ENCODE data around the gene MANBA. TPM values are rescaled to one million over a fixed set of nuclear protein-coding genes. Genes with fewer than 3 reads are reported as not detected.

Gene MANBA
- total and polyA plus RNA-seq, 2 of the 13 experiments (the other 11 are each of a cell fraction or from before 2014, with no cell fraction given), result 11.7 to 33.3 TPM

GRCh38 chr4:102642631-102643298 lies 118.0 kb downstream of the MANBA start:
- no peak for FAIRE-seq
- H4K20me1 ChIP-seq (ENCODE audit: insufficient read depth, low read length), result no peaks in the 10 kb centered on the region
- no peak overlapping the region for H3K9ac ChIP-seq (ENCODE audit: insufficient read depth, low read depth, low read length)
- no peak overlapping the region for H3K4me2 ChIP-seq (ENCODE audit: low read depth, low read length)
- no peaks in the 10 kb centered on the region for H3K4me1 ChIP-seq (ENCODE audit: insufficient read depth, low read length)
- in situ Hi-C loops (cut with HindIII; ENCODE audit: extremely low pct_ligation_motif_present, low pct_unique_long_range_greater_than_20kb) (no loop called here), intact Hi-C loops (cut with micrococcal nuclease; ENCODE audit: unreplicated experiment) (loop anchor here (2.0 kb wide), 1 partner anchor 32 kb away; no protein-coding TSS in a partner anchor)
- no peak overlapping the region for H2AFZ ChIP-seq (ENCODE audit: low read length)
- no peaks in the 10 kb centered on the region for H3K79me2 ChIP-seq (ENCODE audit: insufficient read depth, low read length)
- no peak for ATAC-seq
- H3K27ac ChIP-seq (ENCODE audit: extremely low read length, insufficient read depth, low read length), result no peak overlapping the region
- no peaks in the 10 kb centered on the region for H3K27me3 ChIP-seq (ENCODE audit: control insufficient read depth in 1 of 2, insufficient read depth in 2 of 2, low read length in 2 of 2)
- BruUV-seq (replicated peaks), result no TSS peak
- peaks cover 3 to 10% of the 10 kb centered on the region in 2 experiments; a peak in 2 of 5 replicates for H3K36me3 ChIP-seq (replicated peaks in 1 of 2; ENCODE audit: control insufficient read depth in 1 of 2, insufficient read depth in 2 of 2, low read length in 2 of 2)
- no peak overlapping the region for H3K4me3 ChIP-seq (replicated peaks in 1 of 3; ENCODE audit: insufficient read depth in 1 of 3, low read depth in 2 of 3, low read length in 3 of 3)
- H3K9me3 ChIP-seq (ENCODE audit: low read length), result no peaks in the 10 kb centered on the region
- CTCF ChIA-PET (ENCODE audit: low intra/inter-chr PET ratio, low total read pairs), result no interaction called here
- DNase-seq (ENCODE audit: low spot score), result no peak
- POLR2A ChIA-PET, result no interaction called here
- 99% methylated on average over 5 of the region's 5 CpGs for WGBS (ENCODE audit: low lambda C conversion rate)
- TF ChIP-seq, protein P1, sequence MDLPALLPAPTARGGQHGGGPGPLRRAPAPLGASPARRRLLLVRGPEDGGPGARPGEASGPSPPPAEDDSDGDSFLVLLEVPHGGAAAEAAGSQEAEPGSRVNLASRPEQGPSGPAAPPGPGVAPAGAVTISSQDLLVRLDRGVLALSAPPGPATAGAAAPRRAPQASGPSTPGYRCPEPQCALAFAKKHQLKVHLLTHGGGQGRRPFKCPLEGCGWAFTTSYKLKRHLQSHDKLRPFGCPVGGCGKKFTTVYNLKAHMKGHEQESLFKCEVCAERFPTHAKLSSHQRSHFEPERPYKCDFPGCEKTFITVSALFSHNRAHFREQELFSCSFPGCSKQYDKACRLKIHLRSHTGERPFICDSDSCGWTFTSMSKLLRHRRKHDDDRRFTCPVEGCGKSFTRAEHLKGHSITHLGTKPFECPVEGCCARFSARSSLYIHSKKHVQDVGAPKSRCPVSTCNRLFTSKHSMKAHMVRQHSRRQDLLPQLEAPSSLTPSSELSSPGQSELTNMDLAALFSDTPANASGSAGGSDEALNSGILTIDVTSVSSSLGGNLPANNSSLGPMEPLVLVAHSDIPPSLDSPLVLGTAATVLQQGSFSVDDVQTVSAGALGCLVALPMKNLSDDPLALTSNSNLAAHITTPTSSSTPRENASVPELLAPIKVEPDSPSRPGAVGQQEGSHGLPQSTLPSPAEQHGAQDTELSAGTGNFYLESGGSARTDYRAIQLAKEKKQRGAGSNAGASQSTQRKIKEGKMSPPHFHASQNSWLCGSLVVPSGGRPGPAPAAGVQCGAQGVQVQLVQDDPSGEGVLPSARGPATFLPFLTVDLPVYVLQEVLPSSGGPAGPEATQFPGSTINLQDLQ (CRISPR knock-in tag; IDR thresholded peaks at IDR 0.05), result no peak
- TF ChIP-seq ZNF367 (CRISPR knock-in tag; IDR thresholded peaks at IDR 0.05; ENCODE audit: borderline replicate concordance) (no peak), ZNF850 (CRISPR knock-in tag; conservative IDR thresholded peaks at IDR 0.05) (no peak), SMAD9 (CRISPR knock-in tag; IDR thresholded peaks at IDR 0.05) (no peak), CERS6 (CRISPR knock-in tag; IDR thresholded peaks at IDR 0.05) (no peak), ZNF446 (CRISPR knock-in tag; IDR thresholded peaks at IDR 0.05) (no peak), MTF1 (CRISPR knock-in tag; IDR thresholded peaks at IDR 0.05) (no peak), ZNF460 (CRISPR knock-in tag; IDR thresholded peaks at IDR 0.05; ENCODE audit: borderline replicate concordance) (no peak), TP53 (CRISPR knock-in tag; conservative IDR thresholded peaks at IDR 0.05) (no peak), JUND (CRISPR knock-in tag; IDR thresholded peaks at IDR 0.05) (no peak), ZNF33B (CRISPR knock-in tag; IDR thresholded peaks at IDR 0.05) (no peak), ZBTB1 (CRISPR knock-in tag; IDR thresholded peaks at IDR 0.05; ENCODE audit: borderline replicate concordance) (no peak), JARID2 (CRISPR knock-in tag; IDR thresholded peaks at IDR 0.05; ENCODE audit: insufficient replicate concordance) (no peak)
- TF ChIP-seq, protein P2, sequence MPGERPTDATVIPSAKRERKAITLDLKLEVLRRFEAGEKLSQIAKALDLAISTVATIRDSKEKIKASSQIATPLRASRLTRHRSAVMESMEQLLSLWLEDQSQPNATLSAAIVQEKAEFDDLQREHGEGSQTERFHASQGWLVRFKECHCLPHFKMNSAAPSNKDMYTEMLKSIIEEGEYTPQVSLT (CRISPR knock-in tag; IDR thresholded peaks at IDR 0.05; ENCODE audit: borderline replicate concordance, low read depth), result no peak
- TF ChIP-seq, protein P3, sequence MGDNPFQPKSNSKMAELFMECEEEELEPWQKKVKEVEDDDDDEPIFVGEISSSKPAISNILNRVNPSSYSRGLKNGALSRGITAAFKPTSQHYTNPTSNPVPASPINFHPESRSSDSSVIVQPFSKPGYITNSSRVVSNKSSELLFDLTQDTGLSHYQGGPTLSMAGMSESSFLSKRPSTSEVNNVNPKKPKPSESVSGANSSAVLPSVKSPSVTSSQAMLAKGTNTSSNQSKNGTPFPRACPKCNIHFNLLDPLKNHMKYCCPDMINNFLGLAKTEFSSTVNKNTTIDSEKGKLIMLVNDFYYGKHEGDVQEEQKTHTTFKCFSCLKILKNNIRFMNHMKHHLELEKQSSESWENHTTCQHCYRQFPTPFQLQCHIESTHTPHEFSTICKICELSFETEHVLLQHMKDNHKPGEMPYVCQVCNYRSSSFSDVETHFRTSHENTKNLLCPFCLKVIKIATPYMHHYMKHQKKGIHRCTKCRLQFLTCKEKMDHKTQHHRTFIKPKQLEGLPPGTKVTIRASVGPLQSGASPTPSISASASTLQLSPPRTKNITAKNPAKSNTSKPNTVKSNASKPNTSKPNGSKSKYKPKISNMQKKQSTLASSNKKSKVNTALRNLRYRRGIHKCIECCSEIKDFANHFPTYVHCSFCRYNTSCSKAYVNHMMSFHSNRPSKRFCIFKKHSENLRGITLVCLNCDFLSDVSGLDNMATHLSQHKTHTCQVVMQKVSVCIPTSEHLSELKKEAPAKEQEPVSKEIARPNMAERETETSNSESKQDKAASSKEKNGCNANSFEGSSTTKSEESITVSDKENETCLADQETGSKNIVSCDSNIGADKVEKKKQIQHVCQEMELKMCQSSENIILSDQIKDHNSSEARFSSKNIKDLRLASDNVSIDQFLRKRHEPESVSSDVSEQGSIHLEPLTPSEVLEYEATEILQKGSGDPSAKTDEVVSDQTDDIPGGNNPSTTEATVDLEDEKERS (CRISPR knock-in tag; IDR thresholded peaks at IDR 0.05), result no peak
- TF ChIP-seq, protein P4, sequence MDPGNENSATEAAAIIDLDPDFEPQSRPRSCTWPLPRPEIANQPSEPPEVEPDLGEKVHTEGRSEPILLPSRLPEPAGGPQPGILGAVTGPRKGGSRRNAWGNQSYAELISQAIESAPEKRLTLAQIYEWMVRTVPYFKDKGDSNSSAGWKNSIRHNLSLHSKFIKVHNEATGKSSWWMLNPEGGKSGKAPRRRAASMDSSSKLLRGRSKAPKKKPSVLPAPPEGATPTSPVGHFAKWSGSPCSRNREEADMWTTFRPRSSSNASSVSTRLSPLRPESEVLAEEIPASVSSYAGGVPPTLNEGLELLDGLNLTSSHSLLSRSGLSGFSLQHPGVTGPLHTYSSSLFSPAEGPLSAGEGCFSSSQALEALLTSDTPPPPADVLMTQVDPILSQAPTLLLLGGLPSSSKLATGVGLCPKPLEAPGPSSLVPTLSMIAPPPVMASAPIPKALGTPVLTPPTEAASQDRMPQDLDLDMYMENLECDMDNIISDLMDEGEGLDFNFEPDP (CRISPR knock-in tag; conservative IDR thresholded peaks at IDR 0.05), result no peak
